ENCODE measurements around the gene THADA.

The THADA gene

DNA sequence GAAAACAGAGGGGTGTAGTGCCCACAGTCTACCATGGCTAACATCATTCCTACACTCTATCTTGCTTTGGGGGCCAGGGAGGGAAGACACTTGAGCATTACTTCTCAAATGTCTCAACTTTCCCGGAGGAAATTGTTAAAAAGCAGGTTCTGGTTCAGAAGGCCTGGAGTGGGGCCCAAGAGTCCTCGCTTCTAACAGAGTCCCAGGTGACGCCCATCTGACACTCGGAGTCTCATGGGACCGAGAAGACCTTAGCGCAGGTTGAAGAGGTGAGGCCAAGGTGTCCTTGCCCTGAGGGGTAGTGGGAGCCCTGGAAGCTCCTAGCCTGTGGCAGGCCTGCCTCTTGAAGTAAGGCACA lies 409.5 kb downstream of the THADA start:
- no peak for DNase-seq (ENCODE audit: low spot score)

DNA sequence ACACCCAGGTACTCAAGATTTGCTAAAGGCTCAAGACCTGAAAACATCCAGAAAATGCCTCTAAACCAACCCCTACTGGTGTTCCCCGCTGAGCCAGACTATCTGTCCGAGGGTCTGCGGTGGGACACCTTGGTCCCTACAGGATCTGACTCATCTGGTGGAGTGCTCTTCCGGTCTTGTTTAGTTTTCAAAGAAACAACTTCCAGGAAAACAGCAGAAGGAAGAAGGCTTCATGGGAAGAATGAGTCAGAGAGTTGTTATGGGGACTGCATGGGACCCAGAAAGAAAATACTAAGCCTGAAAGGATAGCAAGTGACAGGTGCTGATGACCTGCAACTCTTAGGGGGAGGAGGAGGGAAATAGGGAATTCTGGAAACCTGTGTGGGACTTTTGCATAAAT lies 410.7 kb downstream of the THADA start:
- DNase-seq (ENCODE audit: low spot score) = no peak

DNA sequence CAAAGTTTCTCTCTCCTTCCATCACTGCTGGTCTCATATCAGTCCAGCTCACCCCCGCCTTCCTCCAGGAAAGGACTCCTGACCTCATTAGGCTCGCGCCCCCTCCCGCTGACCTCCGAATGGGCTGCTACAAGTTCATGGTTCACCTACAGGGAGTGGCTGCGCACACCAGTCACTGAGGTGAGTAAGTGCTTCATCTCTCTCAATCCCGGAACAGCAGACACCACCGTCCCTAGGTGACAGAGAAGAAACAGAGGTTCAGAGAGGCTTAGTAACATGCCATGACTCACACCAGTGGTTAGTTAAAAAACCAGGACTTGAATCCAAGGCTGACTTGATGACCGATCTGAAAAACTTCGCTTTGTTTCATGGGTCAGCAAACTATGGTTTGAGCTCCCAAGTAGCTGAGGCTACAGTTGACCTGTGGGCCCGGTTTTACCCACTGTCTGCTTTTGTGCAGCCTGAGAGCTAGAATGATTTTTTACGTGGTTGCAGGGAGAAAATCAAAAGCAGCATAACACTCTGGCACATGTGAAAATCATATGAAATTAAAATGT lies 411.4 kb downstream of the THADA start:
- peak; percentile 73 for DNase-seq (ENCODE audit: low spot score)

DNA sequence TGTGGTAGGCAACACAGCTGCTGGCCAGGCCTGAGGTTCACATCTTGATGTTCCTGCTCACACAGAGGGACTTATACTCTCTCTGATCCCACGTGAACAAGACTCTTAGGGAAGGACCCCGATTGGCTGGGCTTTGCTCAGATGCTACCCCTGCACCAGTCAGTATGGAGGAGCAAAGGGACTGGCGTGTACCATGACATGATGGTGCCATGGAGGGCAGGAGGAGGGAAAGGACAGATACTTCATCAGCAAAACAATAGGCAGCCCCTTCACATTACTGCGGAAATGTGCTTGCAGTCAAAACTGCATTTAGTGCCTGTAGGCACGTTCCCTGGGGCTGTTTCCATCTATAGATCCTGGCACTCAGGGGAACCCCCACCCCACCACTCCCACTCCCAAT lies 412.1 kb downstream of the THADA start:
- no peak for DNase-seq (ENCODE audit: low spot score)

DNA sequence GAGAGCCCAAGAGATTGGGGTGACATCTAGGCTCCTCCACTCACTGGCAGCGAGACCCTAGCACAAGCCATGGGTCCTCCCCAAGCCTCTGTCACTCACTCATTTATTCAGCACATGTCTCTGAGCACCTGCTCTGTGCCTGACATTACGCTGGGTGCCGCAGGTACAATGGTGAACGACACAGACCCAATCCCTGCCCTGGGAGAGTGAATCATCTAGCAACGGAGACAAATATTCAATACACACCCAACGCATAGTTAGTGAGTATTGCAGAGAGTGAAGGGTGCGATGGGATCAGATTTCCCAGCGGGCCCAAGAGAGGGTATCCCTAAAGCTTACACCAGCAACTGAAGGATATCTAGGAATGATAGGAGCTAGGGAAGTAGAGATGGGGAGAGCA lies 414.9 kb downstream of the THADA start:
- no peak for DNase-seq (ENCODE audit: low spot score)

All from activated CD4-positive, alpha-beta T cell treated with anti-CD3 and anti-CD28 coated beads, Interleukin-2, Interleukin-4, amounts not matched to agents 100 ng/mL and 50 ng/mL, durations not matched to agents 16 hours and 8 hours (primary cell).